Endothelial cell (in vitro differentiated cells): ENCODE data around the gene USP15. TPM values are rescaled to one million over a fixed set of nuclear protein-coding genes. Genes with fewer than 3 reads are reported as not detected.
A peak's percentile ranks its signal among the peaks of the same experiment; 100 is the strongest.

ENCODE experiments used
- DNase-seq: peaks from one replicate; pipeline ENCODE4 v3.0.0; 2021; ENCODE audit warnings: low spot score
- H3K27ac Mint-ChIP-seq: one replicate; pipeline ENCODE4 v1.8.0; 2021; ENCODE audit warnings: mixed read lengths, inconsistent platforms; ENCODE audit not compliant: unreplicated experiment
- H3K27me3 Mint-ChIP-seq: one replicate; pipeline ENCODE4 v1.8.0; 2021; ENCODE audit warnings: mild to moderate bottlenecking, moderate library complexity, mixed read lengths, inconsistent platforms; ENCODE audit not compliant: unreplicated experiment
- H3K36me3 Mint-ChIP-seq: one replicate; pipeline ENCODE4 v1.8.0; 2021; ENCODE audit warnings: mild to moderate bottlenecking, low read depth, mixed read lengths, inconsistent platforms; ENCODE audit not compliant: unreplicated experiment
- H3K4me1 Mint-ChIP-seq: one replicate; pipeline ENCODE4 v1.8.0; 2021; ENCODE audit warnings: mild to moderate bottlenecking, mixed read lengths, inconsistent platforms; ENCODE audit not compliant: unreplicated experiment
- H3K4me3 Mint-ChIP-seq: one replicate; pipeline ENCODE4 v1.8.0; 2021; ENCODE audit warnings: mild to moderate bottlenecking, mixed read lengths, inconsistent platforms; ENCODE audit not compliant: unreplicated experiment
- H3K9me3 Mint-ChIP-seq: one replicate; pipeline ENCODE4 v1.8.0; 2021; ENCODE audit warnings: mixed read lengths, inconsistent platforms; ENCODE audit not compliant: unreplicated experiment
- total RNA-seq: library from RNA; stranded (reverse); fragmentation: NEBNext Ultra II Directional; extraction: Animal tissue kit (Norgen Biotek cat#: 25700); gene quantifications from one replicate; pipeline ENCODE4 v1.2.1, GENCODE V29; 2021; ENCODE audit not compliant: unreplicated experiment
- TF ChIP-seq, protein P1 (sequence below): fragments of 200-600 bp; sonication (generic); IDR thresholded peaks from one replicate; pipeline ENCODE4 v1.5.0; 2021; ENCODE audit warnings: antibody characterized with exemption; ENCODE audit not compliant: unreplicated experiment

USP15 gene
- total RNA-seq, 1 donor from 2014 or later = 98.2 TPM

- Mint-ChIP-seq H3K27me3 (no peaks in the 10 kb centered on the region), H3K36me3 (peaks cover 5% of the 10 kb centered on the region), H3K27ac (no peak overlapping the region), H3K4me3 (no peak overlapping the region), H3K9me3 (no peaks in the 10 kb centered on the region), H3K4me1 (peaks cover 46% of the 10 kb centered on the region)
- TF ChIP-seq, protein P1, sequence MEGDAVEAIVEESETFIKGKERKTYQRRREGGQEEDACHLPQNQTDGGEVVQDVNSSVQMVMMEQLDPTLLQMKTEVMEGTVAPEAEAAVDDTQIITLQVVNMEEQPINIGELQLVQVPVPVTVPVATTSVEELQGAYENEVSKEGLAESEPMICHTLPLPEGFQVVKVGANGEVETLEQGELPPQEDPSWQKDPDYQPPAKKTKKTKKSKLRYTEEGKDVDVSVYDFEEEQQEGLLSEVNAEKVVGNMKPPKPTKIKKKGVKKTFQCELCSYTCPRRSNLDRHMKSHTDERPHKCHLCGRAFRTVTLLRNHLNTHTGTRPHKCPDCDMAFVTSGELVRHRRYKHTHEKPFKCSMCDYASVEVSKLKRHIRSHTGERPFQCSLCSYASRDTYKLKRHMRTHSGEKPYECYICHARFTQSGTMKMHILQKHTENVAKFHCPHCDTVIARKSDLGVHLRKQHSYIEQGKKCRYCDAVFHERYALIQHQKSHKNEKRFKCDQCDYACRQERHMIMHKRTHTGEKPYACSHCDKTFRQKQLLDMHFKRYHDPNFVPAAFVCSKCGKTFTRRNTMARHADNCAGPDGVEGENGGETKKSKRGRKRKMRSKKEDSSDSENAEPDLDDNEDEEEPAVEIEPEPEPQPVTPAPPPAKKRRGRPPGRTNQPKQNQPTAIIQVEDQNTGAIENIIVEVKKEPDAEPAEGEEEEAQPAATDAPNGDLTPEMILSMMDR = no peak
- no peak for DNase-seq
These were observed 28.1 kb downstream of the USP15 start for GRCh38 chr12:62288328-62288727.

- no peak for DNase-seq
- H3K36me3 Mint-ChIP-seq = peaks cover 6% of the 10 kb centered on the region
- peaks cover 47% of the 10 kb centered on the region for H3K4me1 Mint-ChIP-seq
- no peaks in the 10 kb centered on the region for H3K9me3 Mint-ChIP-seq
- H3K27ac Mint-ChIP-seq = no peak overlapping the region
- TF ChIP-seq, protein P1 = no peak
- H3K4me3 Mint-ChIP-seq = no peak overlapping the region
- no peaks in the 10 kb centered on the region for H3K27me3 Mint-ChIP-seq
These were observed 30.6 kb downstream of the USP15 start for GRCh38 chr12:62290846-62291245.

- Mint-ChIP-seq H3K36me3 (peaks cover 14% of the 10 kb centered on the region), H3K4me3 (no peak overlapping the region)
- no peak for DNase-seq
These were observed 31.9 kb downstream of the USP15 start for GRCh38 chr12:62291864-62292760.

DNA sequence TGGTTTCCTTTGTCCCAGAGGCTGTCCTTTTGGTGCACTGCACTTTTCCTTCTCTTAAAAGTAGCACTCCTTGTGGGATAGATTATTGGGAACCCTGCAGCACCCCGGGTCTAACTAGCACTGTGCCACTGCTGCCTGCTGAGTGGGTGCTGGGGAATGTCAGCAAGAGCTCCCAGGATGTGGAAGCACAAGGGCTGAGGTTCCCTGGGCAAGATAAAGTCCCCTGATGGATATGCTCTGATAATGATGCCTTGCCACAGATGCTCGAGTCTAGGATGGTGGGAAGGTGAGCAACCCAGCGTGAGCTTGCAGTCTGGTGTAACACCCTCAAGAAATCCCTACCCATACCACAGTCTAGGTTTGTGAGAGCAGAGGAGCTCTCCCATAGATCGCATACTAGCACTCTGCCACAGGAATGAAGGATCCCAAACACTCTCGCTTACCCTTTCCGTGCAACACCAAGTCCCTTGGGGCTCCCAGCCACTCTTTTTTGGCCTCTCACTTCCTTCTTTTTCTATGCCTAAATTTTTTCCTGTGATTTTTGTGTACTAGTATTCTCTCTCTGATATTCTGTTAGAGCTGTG is 32.6 kb downstream of the USP15 start:
- H3K27me3 Mint-ChIP-seq = no peaks in the 10 kb centered on the region
- peaks cover 21% of the 10 kb centered on the region for H3K36me3 Mint-ChIP-seq
- H3K9me3 Mint-ChIP-seq = no peaks in the 10 kb centered on the region
- peak overlapping the region; percentile 43 for H3K27ac Mint-ChIP-seq
- peaks cover 56% of the 10 kb centered on the region for H3K4me1 Mint-ChIP-seq
- no peak overlapping the region for H3K4me3 Mint-ChIP-seq
- TF ChIP-seq, protein P1 = no peak
- no peak for DNase-seq

More at GRCh38 chr12:62291864-62292760, 31.9 kb downstream of the USP15 start:
- H3K27ac Mint-ChIP-seq = no peak overlapping the region
- H3K4me1 Mint-ChIP-seq = peaks cover 58% of the 10 kb centered on the region
- no peaks in the 10 kb centered on the region for H3K9me3 Mint-ChIP-seq
- TF ChIP-seq, protein P1 = no peak
- no peaks in the 10 kb centered on the region for H3K27me3 Mint-ChIP-seq

- H3K27me3 Mint-ChIP-seq = no peaks in the 10 kb centered on the region
- peaks cover 42% of the 10 kb centered on the region for H3K4me1 Mint-ChIP-seq
- no peaks in the 10 kb centered on the region for H3K9me3 Mint-ChIP-seq
- DNase-seq = no peak
- TF ChIP-seq, protein P1 = no peak
- H3K4me3 Mint-ChIP-seq = no peak overlapping the region
- peaks cover 30% of the 10 kb centered on the region for H3K36me3 Mint-ChIP-seq
- H3K27ac Mint-ChIP-seq = no peak overlapping the region
These were observed 34.2 kb downstream of the USP15 start for GRCh38 chr12:62294378-62294777.
